Measurements from ENCODE around the gene USP31.
"Not testable (repeated sequence)": the region's sequence is repeated elsewhere in the genome, so short reads cannot be mapped to it uniquely, and the experiment has no call there.

The USP31 gene

GRCh38 chr16:23156110-23156509 lies 6.9 kb upstream of the USP31 start:
- DNase-seq (ENCODE audit: low read depth), result no peak

GRCh38 chr16:23155445-23156049 lies 6.3 kb upstream of the USP31 start:
- no peak for DNase-seq (ENCODE audit: low read depth)

- DNase-seq (ENCODE audit: low read depth), result no peak
Observed at GRCh38 chr16:23152386-23153178, 3.3 kb upstream of the USP31 start.

DNA sequence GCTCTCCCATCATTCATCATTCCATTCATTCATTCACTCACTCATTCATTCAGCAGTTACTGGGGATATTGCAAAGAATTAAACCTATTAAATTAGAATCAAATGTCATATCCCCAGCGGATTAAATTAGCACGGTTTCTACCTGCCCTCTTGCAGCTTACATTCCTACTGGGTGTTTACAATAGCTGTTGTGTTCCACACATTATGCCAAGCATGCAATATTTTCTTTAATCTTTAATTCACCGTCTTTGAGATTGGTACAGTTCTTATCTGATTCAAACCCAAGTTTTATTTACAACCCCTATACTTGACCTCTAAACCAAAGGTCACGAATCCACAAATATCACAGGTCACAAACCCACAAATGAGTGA lies 727 bp upstream of the USP31 start:
- no peak for DNase-seq (ENCODE audit: low read depth)

- DNase-seq (ENCODE audit: low read depth), result peak; percentile 34
Observed at GRCh38 chr16:23148513-23149266, 562 bp downstream of the USP31 start.

DNA sequence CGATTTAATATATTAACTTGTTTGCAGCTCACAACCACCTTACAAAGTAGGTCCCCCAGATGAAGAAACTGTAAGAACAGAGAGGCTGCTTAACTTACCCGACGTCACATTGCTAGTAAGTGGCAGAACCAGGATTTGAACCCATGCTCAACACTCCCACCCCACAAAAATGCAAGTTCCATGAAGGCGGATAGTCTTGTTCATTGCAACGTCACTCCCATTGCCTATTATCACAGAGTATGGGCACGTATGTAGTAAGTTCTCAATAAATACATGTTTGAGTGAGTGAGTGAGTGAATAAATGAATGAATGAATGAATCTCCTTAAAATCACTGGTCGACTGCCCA lies 1.1 kb downstream of the USP31 start:
- no peak for DNase-seq (ENCODE audit: low read depth)

DNA sequence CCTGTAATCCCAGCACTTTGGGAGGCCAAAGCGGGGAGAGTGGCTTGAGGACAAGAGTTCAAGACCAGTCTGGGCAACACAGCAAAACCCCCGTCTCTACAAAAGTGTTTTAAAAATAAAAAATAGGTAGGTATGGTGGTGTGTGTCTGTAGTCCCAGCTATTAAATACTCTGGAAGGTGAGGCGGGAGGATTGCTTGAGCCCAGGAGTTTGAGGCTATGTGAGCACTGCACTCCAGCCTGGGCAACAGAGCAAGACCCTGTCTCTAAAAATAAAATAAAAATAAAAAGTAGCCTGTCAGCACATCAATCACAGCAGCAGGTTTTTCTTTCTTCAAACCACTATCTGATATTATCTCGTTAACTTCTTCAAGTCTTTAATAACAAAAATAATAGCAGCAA lies 1.6 kb downstream of the USP31 start:
- no peak for DNase-seq (ENCODE audit: low read depth)

DNA sequence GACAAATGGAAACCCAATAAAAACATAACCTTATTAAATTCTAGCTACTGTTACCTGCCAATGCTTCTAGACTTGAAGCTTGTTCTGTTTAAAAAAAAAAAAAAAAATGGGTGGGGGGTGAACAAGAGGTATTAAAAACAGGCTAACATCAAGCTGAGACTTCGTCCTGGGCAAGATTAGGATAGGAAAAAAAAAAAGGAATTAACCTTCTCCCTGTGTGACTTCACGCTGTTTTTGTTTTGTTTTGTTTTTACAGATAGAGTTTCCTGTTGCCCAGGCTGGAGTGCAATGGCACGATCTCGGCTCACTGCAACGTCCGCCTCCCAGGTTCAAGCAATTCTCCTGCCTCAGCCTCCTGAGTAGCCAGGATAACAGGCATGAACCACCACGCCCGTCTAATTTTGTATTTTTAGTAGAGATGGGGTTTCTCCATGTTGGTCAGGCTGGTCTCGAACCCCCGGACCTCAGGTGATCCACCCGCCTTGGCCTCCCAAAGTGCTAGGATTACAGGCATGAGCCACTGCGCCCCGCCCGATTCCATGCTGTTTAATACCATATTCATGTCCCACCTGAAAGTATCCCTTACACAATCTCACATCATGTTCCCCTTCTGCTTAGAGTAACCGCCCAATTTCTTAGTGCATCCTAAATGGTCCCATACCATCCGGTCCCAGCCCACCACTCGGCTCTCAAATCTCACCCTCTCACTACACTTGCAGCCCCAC lies 2.2 kb downstream of the USP31 start:
- no peak for DNase-seq (ENCODE audit: low read depth)

GRCh38 chr16:23145608-23146007 lies 3.6 kb downstream of the USP31 start:
- DNase-seq (ENCODE audit: low read depth), result no peak

- DNase-seq (ENCODE audit: low read depth), result no peak
Observed at GRCh38 chr16:23145186-23145585, 4.1 kb downstream of the USP31 start.

GRCh38 chr16:23144393-23144792 lies 4.9 kb downstream of the USP31 start:
- DNase-seq (ENCODE audit: low read depth), result not testable (repeated sequence)

- no peak for DNase-seq (ENCODE audit: low read depth)
Observed at GRCh38 chr16:23143391-23143790, 5.9 kb downstream of the USP31 start.

DNA sequence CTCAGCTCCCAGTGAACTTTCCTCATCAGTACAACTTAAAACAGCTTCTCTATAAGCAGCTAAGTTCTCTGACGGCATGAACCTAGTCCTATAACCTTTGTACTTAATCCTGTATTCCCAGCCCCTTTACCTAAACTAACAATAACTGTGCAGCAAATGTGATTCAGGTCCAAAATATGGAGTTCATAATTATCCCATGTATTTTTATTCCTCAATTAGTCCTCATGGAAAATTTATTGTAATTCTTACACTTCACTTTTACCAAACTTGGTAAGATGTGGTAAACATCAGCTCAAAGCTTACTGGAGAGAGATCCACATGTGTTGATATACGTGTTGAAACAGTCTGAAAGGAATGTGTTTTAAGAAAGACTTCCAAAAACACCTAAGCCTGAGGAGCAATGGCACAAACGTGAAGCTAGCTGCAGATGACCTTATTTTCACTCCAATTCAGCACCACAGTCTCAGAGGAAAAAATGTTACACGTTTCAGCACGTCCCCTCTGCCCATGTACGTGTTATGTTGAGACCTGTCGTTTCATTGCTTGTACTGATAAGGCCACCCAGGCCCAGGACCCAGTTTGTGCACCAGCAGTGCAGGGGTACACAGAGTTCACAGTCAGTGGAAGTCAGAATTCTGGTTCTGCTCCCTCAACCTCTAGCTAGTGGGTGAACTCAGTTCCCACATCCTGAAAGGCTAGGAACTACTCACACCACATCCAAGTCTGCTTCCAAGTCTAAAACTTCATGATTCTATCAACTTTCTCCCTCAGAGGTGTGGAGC lies 7.1 kb downstream of the USP31 start:
- DNase-seq (ENCODE audit: low read depth), result no peak

- no peak for DNase-seq (ENCODE audit: low read depth)
Observed at GRCh38 chr16:23141500-23141899, 7.8 kb downstream of the USP31 start.

DNA sequence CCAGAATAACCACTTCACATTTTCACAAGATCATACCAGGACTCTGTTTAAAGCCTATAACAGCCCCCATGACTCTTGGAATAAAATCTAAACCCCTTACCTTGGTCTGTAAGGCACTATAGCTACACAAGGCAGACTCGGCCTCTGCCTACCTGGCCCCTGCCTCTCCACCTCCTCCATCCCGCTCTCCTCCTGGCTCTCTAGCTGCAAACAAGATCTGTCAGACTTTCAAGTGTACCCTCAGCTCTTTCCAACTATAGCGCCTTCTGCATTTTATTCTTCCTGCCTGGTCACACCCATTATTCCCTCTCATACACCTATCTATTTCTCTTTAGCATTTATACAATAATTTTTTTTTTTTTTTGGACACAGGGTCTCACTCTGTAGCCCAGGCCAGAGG lies 8.2 kb downstream of the USP31 start:
- DNase-seq (ENCODE audit: low read depth), result no peak

- no peak for DNase-seq (ENCODE audit: low read depth)
Observed at GRCh38 chr16:23140107-23140506, 9.1 kb downstream of the USP31 start.

- DNase-seq (ENCODE audit: low read depth), result no peak
Observed at GRCh38 chr16:23137818-23138217, 11.4 kb downstream of the USP31 start.

- DNase-seq (ENCODE audit: low read depth), result no peak
Observed at GRCh38 chr16:23137256-23137655, 12.0 kb downstream of the USP31 start.

GRCh38 chr16:23134274-23134673 lies 15.0 kb downstream of the USP31 start:
- DNase-seq (ENCODE audit: low read depth), result no peak

- DNase-seq (ENCODE audit: low read depth), result no peak
Observed at GRCh38 chr16:23132775-23133463, 16.3 kb downstream of the USP31 start.

- no peak for DNase-seq (ENCODE audit: low read depth)
Observed at GRCh38 chr16:23131931-23132621, 17.2 kb downstream of the USP31 start.
